ENCODE measurements around the gene GALNT2.

DNA sequence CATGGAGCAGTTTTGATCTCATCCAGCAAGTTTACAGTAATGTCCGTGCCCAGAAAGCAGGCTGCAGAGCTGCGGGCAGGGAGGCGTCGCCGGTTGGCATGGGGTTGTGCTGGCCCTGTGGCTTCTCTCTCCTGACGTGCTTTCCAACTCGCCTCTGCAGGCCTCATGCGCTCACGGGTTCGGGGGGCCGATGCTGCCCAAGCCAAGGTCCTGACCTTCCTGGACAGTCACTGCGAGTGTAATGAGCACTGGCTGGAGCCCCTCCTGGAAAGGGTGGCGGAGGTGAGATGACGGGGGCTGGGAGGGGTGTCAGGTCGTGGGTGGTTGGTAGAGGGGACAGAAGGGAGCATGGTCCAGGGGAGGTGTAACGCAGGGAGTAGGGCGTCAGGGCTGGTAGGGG lies 176.1 kb downstream of the GALNT2 start:
- TF ChIP-seq, protein P1, sequence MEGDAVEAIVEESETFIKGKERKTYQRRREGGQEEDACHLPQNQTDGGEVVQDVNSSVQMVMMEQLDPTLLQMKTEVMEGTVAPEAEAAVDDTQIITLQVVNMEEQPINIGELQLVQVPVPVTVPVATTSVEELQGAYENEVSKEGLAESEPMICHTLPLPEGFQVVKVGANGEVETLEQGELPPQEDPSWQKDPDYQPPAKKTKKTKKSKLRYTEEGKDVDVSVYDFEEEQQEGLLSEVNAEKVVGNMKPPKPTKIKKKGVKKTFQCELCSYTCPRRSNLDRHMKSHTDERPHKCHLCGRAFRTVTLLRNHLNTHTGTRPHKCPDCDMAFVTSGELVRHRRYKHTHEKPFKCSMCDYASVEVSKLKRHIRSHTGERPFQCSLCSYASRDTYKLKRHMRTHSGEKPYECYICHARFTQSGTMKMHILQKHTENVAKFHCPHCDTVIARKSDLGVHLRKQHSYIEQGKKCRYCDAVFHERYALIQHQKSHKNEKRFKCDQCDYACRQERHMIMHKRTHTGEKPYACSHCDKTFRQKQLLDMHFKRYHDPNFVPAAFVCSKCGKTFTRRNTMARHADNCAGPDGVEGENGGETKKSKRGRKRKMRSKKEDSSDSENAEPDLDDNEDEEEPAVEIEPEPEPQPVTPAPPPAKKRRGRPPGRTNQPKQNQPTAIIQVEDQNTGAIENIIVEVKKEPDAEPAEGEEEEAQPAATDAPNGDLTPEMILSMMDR (IDR thresholded peaks at IDR 0.05; ENCODE audit: insufficient read depth, low read length, poor library complexity, severe bottlenecking): no peak
- no peak for TF ChIP-seq EZH2phosphoT487 (conservative IDR thresholded peaks at IDR 0.05; ENCODE audit: low read length)
